A549 (cell line): ENCODE measurements around the gene ATG13. TPM values are rescaled to one million over a fixed set of nuclear protein-coding genes. Genes with fewer than 3 reads are reported as not detected.

Source experiments
- ATAC-seq, 2 experiments: fragments of 200-7000 bp in 1 of 2; fragments of >200 bp in 1 of 2; cut with Nextera tagmentation in 1 of 2; cut with Tn5 transposase in 1 of 2; 3 replicates each; pipeline versions ENCODE4 v1.8.0 to v1.9.1; 2018 to 2020; ENCODE audit warnings: mild to moderate bottlenecking in 1 of 2, moderate library complexity in 1 of 2
- CTCF ChIA-PET: fragments of 300-600 bp; sonication (Branson Sonifier 250); formaldehyde crosslinking; extraction: SDS; loops from one replicate; lab custom pipeline; 2021; ENCODE audit warnings: antibody characterized with exemption, inconsistent platforms; lab: Yijun Ruan, JAX
- POLR2A ChIA-PET: fragments of 350-600 bp; formaldehyde crosslinking; extraction: SDS; loops from one replicate; lab custom pipeline; 2021; ENCODE audit warnings: antibody characterized with exemption, inconsistent platforms; lab: Yijun Ruan, JAX
- DNase-seq, 2 experiments: peaks; one replicate each; pipeline versions ENCODE4 v3.0.0 to v3.0.0-alpha.2; 2011 to 2016; ENCODE audit warnings: low read depth in 1 of 2, low spot score in 1 of 2
- FAIRE-seq: peaks from 2 replicates; lab custom pipeline; 2011; peaks lifted over from hg19 to GRCh38; lab: Jason Lieb, UNC
- H3K27ac ChIP-seq, 2 experiments: fragments of >200 bp; sonication (Bioruptor Twin); formaldehyde crosslinking; 3 replicates each; pipeline ENCODE4 v1.5.1; 2016 to 2017
- H3K4me1 ChIP-seq: fragments of >200 bp; sonication (Bioruptor Twin); formaldehyde crosslinking; 3 replicates; pipeline ENCODE4 v1.6.1; 2016
- H3K4me2 ChIP-seq: fragments of >200 bp; sonication (Bioruptor Twin); formaldehyde crosslinking; 3 replicates; pipeline ENCODE4 v1.6.1; 2016
- H3K4me3 ChIP-seq: fragments of >200 bp; sonication (Bioruptor Twin); formaldehyde crosslinking; 3 replicates; pipeline ENCODE4 v1.5.1; 2016
- H3K9me3 ChIP-seq: fragments of >200 bp; sonication (Bioruptor Twin); formaldehyde crosslinking; 3 replicates; pipeline ENCODE4 v1.6.1; 2016
- BHLHE40 ChIP-seq: IDR thresholded peaks from 2 replicates; pipeline ENCODE4 v1.6.1; 2012; ENCODE audit warnings: low read depth, low read length, inconsistent platforms
- CHD4 ChIP-seq: fragments of 200-600 bp; sonication (generic); IDR thresholded peaks from 2 replicates; pipeline ENCODE4 v1.6.1; 2016; ENCODE audit warnings: antibody characterized with exemption, mild to moderate bottlenecking, borderline replicate concordance
- FOSL2 ChIP-seq, 2 experiments: fragments of 450-650 bp in 1 of 2; fragments of >200 bp in 1 of 2; sonication (Bioruptor Twin) in 1 of 2; formaldehyde crosslinking; IDR thresholded peaks; 2 replicates each; pipeline versions ENCODE4 v1.5.0 to v1.6.1; 2016 to 2020; ENCODE audit warnings: mild to moderate bottlenecking in 1 of 2, moderate library complexity in 1 of 2
- FOXS1 ChIP-seq: fragments of 250-450 bp; sonication (Bioruptor Pico); IDR thresholded peaks from 2 replicates; pipeline ENCODE4 v1.5.0; 2020; ENCODE audit warnings: mild to moderate bottlenecking, moderate library complexity
- HDAC2 ChIP-seq: fragments of 200-600 bp; sonication (generic); IDR thresholded peaks from 2 replicates; pipeline ENCODE4 v1.6.1; 2016
- HMGXB4 ChIP-seq: fragments of 250-450 bp; sonication (Bioruptor Pico); IDR thresholded peaks from 2 replicates; pipeline ENCODE4 v1.5.0; 2021; ENCODE audit warnings: mild to moderate bottlenecking, moderate library complexity, borderline replicate concordance
- HOXB5 ChIP-seq: fragments of 250-450 bp; sonication (Bioruptor Pico); IDR thresholded peaks from 2 replicates; pipeline ENCODE4 v1.5.0; 2020; ENCODE audit warnings: mild to moderate bottlenecking, moderate library complexity
- MAFK ChIP-seq: fragments of 450-650 bp; IDR thresholded peaks from 2 replicates; pipeline ENCODE4 v1.6.1; 2014; ENCODE audit not compliant: partially characterized antibody
- MYC ChIP-seq: IDR thresholded peaks from 2 replicates; pipeline ENCODE4 v1.6.1; 2012; ENCODE audit warnings: mild to moderate bottlenecking, inconsistent platforms, low read length, improper control_type of control experiment, borderline replicate concordance
- NPAS2 ChIP-seq: fragments of 250-450 bp; sonication (Bioruptor Pico); IDR thresholded peaks from 2 replicates; pipeline ENCODE4 v1.8.0; 2022; ENCODE audit warnings: mild to moderate bottlenecking, moderate library complexity, borderline replicate concordance
- RARB ChIP-seq: fragments of 250-450 bp; sonication (Bioruptor Pico); IDR thresholded peaks from 2 replicates; pipeline ENCODE4 v1.8.0; 2021; ENCODE audit warnings: mild to moderate bottlenecking, moderate library complexity
- RNF2 ChIP-seq: fragments of 200-600 bp; sonication (generic); IDR thresholded peaks from 2 replicates; pipeline ENCODE4 v1.6.1; 2016; ENCODE audit warnings: low read depth, mild to moderate bottlenecking, antibody characterized with exemption, moderate library complexity, borderline replicate concordance
- SREBF2 ChIP-seq: fragments of 450-650 bp; IDR thresholded peaks from 2 replicates; pipeline ENCODE4 v1.6.1; 2014; ENCODE audit warnings: mild to moderate bottlenecking, moderate library complexity
- TP53 ChIP-seq: fragments of 250-450 bp; sonication (Bioruptor Pico); IDR thresholded peaks from 2 replicates; pipeline ENCODE4 v1.5.0; 2021; ENCODE audit warnings: mild to moderate bottlenecking, moderate library complexity
- USF2 ChIP-seq: fragments of 450-650 bp; IDR thresholded peaks from 2 replicates; pipeline ENCODE4 v1.6.1; 2014; ENCODE audit warnings: antibody characterized with exemption
- WGBS: methylation state at CpG from one replicate; pipeline ENCODE4 v1.1.6; 2017; ENCODE audit errors: missing lambda C conversion rate; 5-methylcytosine and 5-hydroxymethylcytosine counted together
- polyA plus RNA-seq, 4 experiments: library from polyadenylated mRNA; depleted of rRNA in 3 of 4; stranded (reverse); fragments of >200 nt; fragmentation: RNase III in 1 of 4; extraction: RNeasy Plus Mini Kit Qiagen cat#74134 plus additional on column Dnase treatment in 1 of 4; gene quantifications; 2 replicates in 3 of 4; 3 replicates in 1 of 4; pipeline ENCODE4 v1.2.3, GENCODE V29; 2011 to 2017
- TF ChIP-seq, protein P1 (sequence below): fragments of 200-600 bp; sonication (generic); IDR thresholded peaks from 2 replicates; pipeline ENCODE4 v1.6.1; 2016; ENCODE audit warnings: antibody characterized with exemption, mild to moderate bottlenecking, moderate library complexity
- TF ChIP-seq, protein P2 (sequence below): fragments of 150-350 bp; IDR thresholded peaks from 2 replicates; pipeline ENCODE4 v1.6.1; 2014; ENCODE audit warnings: low read depth, mild to moderate bottlenecking, low read length

Gene ATG13
- polyA plus RNA-seq, 2 of the 4 experiments (the other 2 are of a cell fraction) = 39.5 to 58.6 TPM

DNA sequence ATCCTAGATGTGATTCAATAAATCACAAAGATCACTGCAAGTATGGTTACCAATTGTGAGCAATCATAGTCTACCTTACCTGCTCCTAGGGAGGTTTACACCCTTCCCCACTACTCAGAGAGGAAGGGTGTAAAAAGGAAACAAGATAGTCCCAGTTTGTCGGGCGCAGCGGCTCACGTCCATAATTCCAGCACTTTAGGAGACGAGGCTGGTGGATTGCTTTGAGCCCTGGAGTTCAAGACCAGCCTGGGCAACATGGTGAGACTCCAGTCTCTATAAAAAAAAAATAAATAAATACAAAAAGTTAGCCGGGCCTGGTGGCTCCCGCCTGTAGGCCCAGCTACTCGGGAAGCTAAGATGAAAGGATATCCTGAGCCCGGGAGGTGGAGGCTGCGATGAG, 22.6 kb upstream of the ATG13 start:
- WGBS = 90% methylated on average over 10 of the region's 10 CpGs
- no peak for FAIRE-seq
- no peak for ATAC-seq

GRCh38 chr11:46597155-46597554, 20.2 kb upstream of the ATG13 start:
- DNase-seq = no peak
- no peak for TF ChIP-seq HMGXB4 (CRISPR knock-in tag)
- TF ChIP-seq BHLHE40 = no peak
- no peak for TF ChIP-seq USF2
- no peak for TF ChIP-seq FOSL2 (IDR thresholded peaks at IDR 0.05)
- TF ChIP-seq FOSL2 (CRISPR knock-in tag; IDR thresholded peaks at IDR 0.05) = no peak
- no peak for TF ChIP-seq HOXB5 (CRISPR knock-in tag)
- TF ChIP-seq, protein P1, sequence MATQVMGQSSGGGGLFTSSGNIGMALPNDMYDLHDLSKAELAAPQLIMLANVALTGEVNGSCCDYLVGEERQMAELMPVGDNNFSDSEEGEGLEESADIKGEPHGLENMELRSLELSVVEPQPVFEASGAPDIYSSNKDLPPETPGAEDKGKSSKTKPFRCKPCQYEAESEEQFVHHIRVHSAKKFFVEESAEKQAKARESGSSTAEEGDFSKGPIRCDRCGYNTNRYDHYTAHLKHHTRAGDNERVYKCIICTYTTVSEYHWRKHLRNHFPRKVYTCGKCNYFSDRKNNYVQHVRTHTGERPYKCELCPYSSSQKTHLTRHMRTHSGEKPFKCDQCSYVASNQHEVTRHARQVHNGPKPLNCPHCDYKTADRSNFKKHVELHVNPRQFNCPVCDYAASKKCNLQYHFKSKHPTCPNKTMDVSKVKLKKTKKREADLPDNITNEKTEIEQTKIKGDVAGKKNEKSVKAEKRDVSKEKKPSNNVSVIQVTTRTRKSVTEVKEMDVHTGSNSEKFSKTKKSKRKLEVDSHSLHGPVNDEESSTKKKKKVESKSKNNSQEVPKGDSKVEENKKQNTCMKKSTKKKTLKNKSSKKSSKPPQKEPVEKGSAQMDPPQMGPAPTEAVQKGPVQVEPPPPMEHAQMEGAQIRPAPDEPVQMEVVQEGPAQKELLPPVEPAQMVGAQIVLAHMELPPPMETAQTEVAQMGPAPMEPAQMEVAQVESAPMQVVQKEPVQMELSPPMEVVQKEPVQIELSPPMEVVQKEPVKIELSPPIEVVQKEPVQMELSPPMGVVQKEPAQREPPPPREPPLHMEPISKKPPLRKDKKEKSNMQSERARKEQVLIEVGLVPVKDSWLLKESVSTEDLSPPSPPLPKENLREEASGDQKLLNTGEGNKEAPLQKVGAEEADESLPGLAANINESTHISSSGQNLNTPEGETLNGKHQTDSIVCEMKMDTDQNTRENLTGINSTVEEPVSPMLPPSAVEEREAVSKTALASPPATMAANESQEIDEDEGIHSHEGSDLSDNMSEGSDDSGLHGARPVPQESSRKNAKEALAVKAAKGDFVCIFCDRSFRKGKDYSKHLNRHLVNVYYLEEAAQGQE = no peak
- no peak for TF ChIP-seq HDAC2
- TF ChIP-seq, protein P2, sequence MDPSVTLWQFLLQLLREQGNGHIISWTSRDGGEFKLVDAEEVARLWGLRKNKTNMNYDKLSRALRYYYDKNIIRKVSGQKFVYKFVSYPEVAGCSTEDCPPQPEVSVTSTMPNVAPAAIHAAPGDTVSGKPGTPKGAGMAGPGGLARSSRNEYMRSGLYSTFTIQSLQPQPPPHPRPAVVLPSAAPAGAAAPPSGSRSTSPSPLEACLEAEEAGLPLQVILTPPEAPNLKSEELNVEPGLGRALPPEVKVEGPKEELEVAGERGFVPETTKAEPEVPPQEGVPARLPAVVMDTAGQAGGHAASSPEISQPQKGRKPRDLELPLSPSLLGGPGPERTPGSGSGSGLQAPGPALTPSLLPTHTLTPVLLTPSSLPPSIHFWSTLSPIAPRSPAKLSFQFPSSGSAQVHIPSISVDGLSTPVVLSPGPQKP = no peak
- no peak for TF ChIP-seq MYC
- no peak for TF ChIP-seq MAFK
- ChIA-PET POLR2A (no interaction called here), CTCF (interaction anchor here (0.9 kb wide), 1 partner anchor 29 kb away, joined by 3 read pairs; no protein-coding TSS in a partner anchor)
- H3K4me1 ChIP-seq = peaks cover 11% of the 10 kb centered on the region
- no peak for ATAC-seq
- no peak overlapping the region for H3K27ac ChIP-seq
- no peak overlapping the region for H3K4me2 ChIP-seq
- H3K4me3 ChIP-seq = no peak overlapping the region
- WGBS = 81% methylated on average over 1 of the region's 1 CpG
- H3K9me3 ChIP-seq = no peaks in the 10 kb centered on the region
- no peak for FAIRE-seq

More for the DNA sequence above, 22.6 kb upstream of the ATG13 start:
- H3K4me2 ChIP-seq = peak overlapping the region; percentile 79
- ChIA-PET CTCF (interaction anchor here (1.0 kb wide), 1 partner anchor 19 kb away, joined by 3 read pairs; no protein-coding TSS in a partner anchor), POLR2A (no interaction called here)
- peaks cover 18% of the 10 kb centered on the region for H3K4me1 ChIP-seq
- no peaks in the 10 kb centered on the region for H3K9me3 ChIP-seq
- no peak overlapping the region for H3K4me3 ChIP-seq
- H3K27ac ChIP-seq = peak overlapping the region in 1 of 2 experiments; percentile 91; a peak in 4 of 6 replicates
- no peak for TF ChIP-seq TP53 (CRISPR knock-in tag)
- TF ChIP-seq SREBF2 = no peak
- TF ChIP-seq NPAS2 (CRISPR knock-in tag) = no peak
- no peak for TF ChIP-seq CHD4
- TF ChIP-seq FOXS1 (CRISPR knock-in tag) = no peak
- TF ChIP-seq RARB (CRISPR knock-in tag) = no peak
- no peak for TF ChIP-seq RNF2
- DNase-seq = no peak
